Choroid plexus epithelial cell (primary cell): ENCODE results near the gene HOXA11.

Experiments used
- DNase-seq: peaks from one replicate; pipeline ENCODE4 v3.0.0-alpha.2; 2010; ENCODE audit warnings: low read depth
- H3K4me3 ChIP-seq: 2 replicates; pipeline ENCODE4 v1.5.1; 2011; ENCODE audit warnings: low read depth, mild to moderate bottlenecking, control low read depth, low read length, moderate library complexity
- CTCF ChIP-seq: conservative IDR thresholded peaks from 2 replicates; pipeline ENCODE4 v1.5.1; 2011; ENCODE audit warnings: low read depth, mild to moderate bottlenecking, control low read depth, inconsistent platforms, low read length, moderate library complexity

The HOXA11 gene

GRCh38 chr7:27197137-27198042 lies 12.4 kb upstream of the HOXA11 start:
- H3K4me3 ChIP-seq, result no peak overlapping the region
- TF ChIP-seq CTCF, result no peak
- DNase-seq, result no peak

- no peak overlapping the region for H3K4me3 ChIP-seq
- peak; percentile 92 for TF ChIP-seq CTCF
- DNase-seq, result peak; percentile 84
These were observed 11.3 kb upstream of the HOXA11 start for GRCh38 chr7:27196287-27196767.

- TF ChIP-seq CTCF, result no peak
- no peak overlapping the region for H3K4me3 ChIP-seq
These were observed 9.8 kb upstream of the HOXA11 start for GRCh38 chr7:27194686-27195379.

GRCh38 chr7:27194002-27194352 lies 8.9 kb upstream of the HOXA11 start:
- DNase-seq, result no peak
- H3K4me3 ChIP-seq, result no peak overlapping the region
- no peak for TF ChIP-seq CTCF

More at GRCh38 chr7:27194686-27195379, 9.8 kb upstream of the HOXA11 start:
- DNase-seq, result no peak

GRCh38 chr7:27193335-27194001 lies 8.4 kb upstream of the HOXA11 start:
- TF ChIP-seq CTCF, result no peak
- DNase-seq, result no peak
- H3K4me3 ChIP-seq, result no peak overlapping the region

- DNase-seq, result no peak
- TF ChIP-seq CTCF, result no peak
- peak overlapping the region; percentile 17 for H3K4me3 ChIP-seq
These were observed 7.7 kb upstream of the HOXA11 start for GRCh38 chr7:27192546-27193334.
